Skeletal muscle tissue (tissue), 5 donors: Measurements from ENCODE around the gene STIM1. TPM values are rescaled to one million over a fixed set of nuclear protein-coding genes. Genes with fewer than 3 reads are reported as not detected.
"Not testable (repeated sequence)": the region's sequence is repeated elsewhere in the genome, so short reads cannot be mapped to it uniquely, and the experiment has no call there.

ENCODE experiments used
- H3K27ac ChIP-seq: one replicate; pipeline ENCODE4 v1.7.0; 2013; ENCODE audit warnings: mild to moderate bottlenecking, low read depth, low read length, inconsistent platforms
- H3K27me3 ChIP-seq, 3 donors: one replicate each; pipeline ENCODE4 v1.7.0; 2013; ENCODE audit warnings: low read length in 3 of 3; ENCODE audit not compliant: control insufficient read depth in 3 of 3, insufficient read depth in 3 of 3
- H3K36me3 ChIP-seq, 3 donors: one replicate each; pipeline ENCODE4 v1.7.0; 2013; ENCODE audit warnings: low read length in 3 of 3; ENCODE audit not compliant: control insufficient read depth in 3 of 3, insufficient read depth in 3 of 3
- H3K4me1 ChIP-seq, 3 donors: one replicate each; pipeline ENCODE4 v1.7.0; 2013; ENCODE audit warnings: low read length in 3 of 3, mild to moderate bottlenecking in 3 of 3; ENCODE audit not compliant: control insufficient read depth in 3 of 3, insufficient read depth in 3 of 3
- H3K4me3 ChIP-seq, 3 donors: one replicate each; pipeline ENCODE4 v1.7.0; 2013; ENCODE audit warnings: low read length in 3 of 3
- H3K9ac ChIP-seq, 3 donors: one replicate each; pipeline ENCODE4 v1.7.0; 2013; ENCODE audit warnings: low read length in 3 of 3, mild to moderate bottlenecking in 3 of 3, moderate library complexity in 2 of 3, low read depth in 1 of 3
- H3K9me3 ChIP-seq, 3 donors: one replicate each; pipeline ENCODE4 v1.7.0; 2013; ENCODE audit warnings: low read length in 3 of 3; ENCODE audit not compliant: control insufficient read depth in 3 of 3
- small RNA-seq: library from RNA; depleted of rRNA; stranded (forward); fragments of <200 nt; gene quantifications from one replicate; pipeline ENCODE3, GENCODE V24; 2014
- total RNA-seq: library from RNA; depleted of rRNA; stranded (reverse); fragments of >200 nt; gene quantifications from one replicate; pipeline ENCODE4 v1.2.3, GENCODE V29; 2014
- donor health status: Osteomylitis.

The STIM1 gene
- total RNA-seq, 1 donor from 2014 or later: 54.8 TPM

DNA sequence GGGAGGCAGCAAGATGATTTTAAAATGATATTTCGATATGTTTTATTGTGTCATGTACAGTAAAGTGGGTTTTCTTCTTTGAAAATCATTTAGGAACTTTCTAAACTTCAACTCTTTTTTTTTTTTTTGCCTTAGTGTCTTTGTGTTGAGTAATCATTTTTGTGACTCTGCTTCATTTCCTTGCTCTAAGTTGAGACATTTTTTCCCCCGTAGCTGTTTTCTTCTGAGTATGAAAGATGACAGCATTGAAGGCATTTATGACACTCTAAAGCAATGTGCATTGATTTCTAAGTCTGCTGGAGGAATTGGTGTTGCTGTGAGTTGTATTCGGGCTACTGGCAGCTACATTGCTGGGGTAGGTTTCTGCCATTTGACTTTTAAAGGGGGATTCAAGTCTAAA, 262.6 kb downstream of the STIM1 start:
- Histone ChIP-seq H3K9ac (no peak overlapping the region), H3K4me3 (no peak overlapping the region), H3K36me3 (peaks cover 9 to 45% (median 25%) of the 10 kb centered on the region in 3 donors), H3K27ac (no peak overlapping the region), H3K9me3 (no peaks in the 10 kb centered on the region), H3K27me3 (no peaks in the 10 kb centered on the region), H3K4me1 (no peaks in the 10 kb centered on the region)

DNA sequence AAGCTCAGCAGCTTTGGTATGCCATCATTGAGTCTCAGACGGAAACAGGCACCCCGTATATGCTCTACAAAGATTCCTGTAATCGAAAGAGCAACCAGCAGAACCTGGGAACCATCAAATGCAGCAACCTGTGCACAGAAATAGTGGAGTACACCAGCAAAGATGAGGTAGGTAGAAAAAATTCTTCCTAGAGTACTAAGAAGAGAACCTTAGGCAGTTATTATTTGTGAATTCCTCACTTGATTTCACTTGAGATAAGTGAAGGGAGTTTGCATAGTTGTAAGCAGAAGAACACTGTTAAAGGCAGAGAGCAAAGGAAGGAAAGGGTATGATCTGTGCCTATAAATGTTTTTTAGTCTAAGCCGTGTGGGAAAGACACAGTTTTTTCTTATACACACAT, 267.8 kb downstream of the STIM1 start:
- Histone ChIP-seq H3K4me1 (no peaks in the 10 kb centered on the region), H3K4me3 (no peak overlapping the region), H3K9me3 (no peaks in the 10 kb centered on the region), H3K36me3 (peaks cover 22 to 53% (median 53%) of the 10 kb centered on the region in 3 donors), H3K9ac (no peak overlapping the region), H3K27ac (no peak overlapping the region), H3K27me3 (no peaks in the 10 kb centered on the region)

DNA sequence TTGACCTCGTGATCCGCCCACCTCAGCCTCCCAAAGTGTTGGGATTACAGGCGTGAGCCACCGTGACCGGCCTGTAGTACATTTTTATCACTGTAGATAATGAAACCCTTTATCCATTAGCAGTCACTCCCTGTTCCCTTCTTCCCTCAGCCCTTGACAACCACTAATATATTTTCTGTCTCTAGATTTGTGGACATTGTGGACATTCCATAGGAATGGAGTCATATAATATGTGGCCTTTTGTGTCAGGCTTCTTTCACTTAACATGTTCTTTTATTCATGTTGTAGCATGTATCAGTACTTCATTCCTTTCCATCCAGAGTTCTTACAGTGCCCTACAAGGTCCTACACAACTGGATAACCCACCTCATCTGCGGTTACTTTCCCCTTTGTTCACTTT, 269.7 kb downstream of the STIM1 start:
- Histone ChIP-seq H3K27me3 (no peaks in the 10 kb centered on the region), H3K4me3 (no peak overlapping the region), H3K4me1 (no peaks in the 10 kb centered on the region), H3K9ac (no peak overlapping the region), H3K27ac (no peak overlapping the region), H3K36me3 (peaks cover 22 to 52% (median 49%) of the 10 kb centered on the region in 3 donors), H3K9me3 (no peaks in the 10 kb centered on the region)

DNA sequence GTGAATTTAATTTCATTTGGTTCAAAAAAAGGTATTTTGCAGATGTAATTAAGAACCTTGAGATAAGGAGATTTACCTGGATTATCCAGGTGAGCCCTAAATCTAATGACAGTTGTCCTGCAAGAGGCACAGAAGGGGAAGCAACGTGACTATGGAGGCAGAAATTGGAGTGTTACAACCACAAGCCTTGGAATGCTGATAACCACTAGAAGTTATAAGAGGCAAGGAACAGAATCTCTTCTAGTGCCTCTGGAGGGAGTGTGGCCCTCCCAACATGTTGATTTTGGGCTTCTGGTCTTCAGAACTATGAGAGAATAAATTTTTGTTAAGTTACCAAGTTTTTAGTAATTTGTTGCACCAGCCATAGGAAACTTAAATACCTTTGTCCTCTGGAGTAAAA, 271.9 kb downstream of the STIM1 start:
- Histone ChIP-seq H3K27ac (no peak overlapping the region), H3K27me3 (no peaks in the 10 kb centered on the region), H3K9ac (no peak overlapping the region), H3K4me3 (no peak overlapping the region), H3K9me3 (no peaks in the 10 kb centered on the region), H3K4me1 (no peaks in the 10 kb centered on the region), H3K36me3 (peaks cover 22 to 47% (median 44%) of the 10 kb centered on the region in 3 donors)

DNA sequence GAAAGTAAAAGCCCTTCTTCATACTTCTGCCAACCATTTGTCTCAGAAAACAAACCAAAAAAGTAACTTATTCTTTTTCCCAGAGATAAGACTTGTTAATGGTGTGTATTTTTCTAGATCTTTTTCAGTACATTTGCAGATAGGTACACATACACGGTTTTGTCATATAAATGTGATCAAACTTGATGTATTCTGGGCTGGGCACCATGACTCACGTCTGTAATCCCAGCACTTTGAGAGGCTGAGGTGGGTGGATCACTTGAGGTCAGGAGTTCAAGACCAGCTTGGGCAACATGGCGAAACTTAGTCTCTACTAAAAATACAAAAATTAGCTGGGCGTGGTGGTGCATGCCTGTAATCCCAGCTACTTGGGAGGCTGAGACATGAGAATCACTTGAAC, 274.8 kb downstream of the STIM1 start:
- not testable (repeated sequence) for H3K4me3 ChIP-seq, H3K27ac ChIP-seq, H3K9me3 ChIP-seq, H3K4me1 ChIP-seq, H3K27me3 ChIP-seq, H3K9ac ChIP-seq
- H3K36me3 ChIP-seq: peaks cover 16 to 40% (median 38%) of the 10 kb centered on the region in 3 donors

DNA sequence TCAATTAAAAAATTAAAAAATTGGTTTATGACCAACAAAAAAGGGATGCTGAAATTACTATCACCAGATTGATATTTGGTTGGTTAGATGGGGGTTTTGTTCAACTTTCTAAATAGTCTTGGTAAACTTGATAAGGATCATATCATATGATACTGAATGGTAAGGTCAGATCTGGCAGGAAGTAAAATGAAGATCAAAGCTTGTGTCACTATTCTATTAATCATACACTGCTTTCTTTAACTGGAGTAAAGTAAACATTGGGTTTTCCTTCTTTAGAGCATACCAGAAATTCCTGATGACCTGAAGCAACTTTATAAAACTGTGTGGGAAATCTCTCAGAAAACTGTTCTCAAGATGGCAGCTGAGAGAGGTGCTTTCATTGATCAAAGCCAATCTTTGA, 279.3 kb downstream of the STIM1 start:
- H3K36me3 ChIP-seq: peaks cover 16 to 48% (median 31%) of the 10 kb centered on the region in 3 donors
- H3K27ac ChIP-seq: no peak overlapping the region
- no peak overlapping the region for H3K9ac ChIP-seq
- H3K4me3 ChIP-seq: no peak overlapping the region
- H3K27me3 ChIP-seq: no peaks in the 10 kb centered on the region
- H3K4me1 ChIP-seq: no peaks in the 10 kb centered on the region
- H3K9me3 ChIP-seq: no peaks in the 10 kb centered on the region

DNA sequence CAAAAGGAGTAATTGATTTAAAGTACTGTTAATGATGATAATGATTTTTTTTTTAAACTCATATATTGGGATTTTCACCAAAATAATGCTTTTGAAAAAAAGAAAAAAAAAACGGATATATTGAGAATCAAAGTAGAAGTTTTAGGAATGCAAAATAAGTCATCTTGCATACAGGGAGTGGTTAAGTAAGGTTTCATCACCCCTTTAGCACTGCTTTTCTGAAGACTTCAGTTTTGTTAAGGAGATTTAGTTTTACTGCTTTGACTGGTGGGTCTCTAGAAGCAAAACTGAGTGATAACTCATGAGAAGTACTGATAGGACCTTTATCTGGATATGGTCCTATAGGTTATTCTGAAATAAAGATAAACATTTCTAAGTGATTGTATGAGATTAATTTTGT, 283.0 kb downstream of the STIM1 start:
- Histone ChIP-seq H3K4me3 (no peak overlapping the region), H3K27ac (no peak overlapping the region), H3K27me3 (no peaks in the 10 kb centered on the region), H3K36me3 (peaks cover 17 to 40% (median 29%) of the 10 kb centered on the region in 3 donors), H3K9ac (no peak overlapping the region), H3K9me3 (no peaks in the 10 kb centered on the region), H3K4me1 (no peaks in the 10 kb centered on the region)

DNA sequence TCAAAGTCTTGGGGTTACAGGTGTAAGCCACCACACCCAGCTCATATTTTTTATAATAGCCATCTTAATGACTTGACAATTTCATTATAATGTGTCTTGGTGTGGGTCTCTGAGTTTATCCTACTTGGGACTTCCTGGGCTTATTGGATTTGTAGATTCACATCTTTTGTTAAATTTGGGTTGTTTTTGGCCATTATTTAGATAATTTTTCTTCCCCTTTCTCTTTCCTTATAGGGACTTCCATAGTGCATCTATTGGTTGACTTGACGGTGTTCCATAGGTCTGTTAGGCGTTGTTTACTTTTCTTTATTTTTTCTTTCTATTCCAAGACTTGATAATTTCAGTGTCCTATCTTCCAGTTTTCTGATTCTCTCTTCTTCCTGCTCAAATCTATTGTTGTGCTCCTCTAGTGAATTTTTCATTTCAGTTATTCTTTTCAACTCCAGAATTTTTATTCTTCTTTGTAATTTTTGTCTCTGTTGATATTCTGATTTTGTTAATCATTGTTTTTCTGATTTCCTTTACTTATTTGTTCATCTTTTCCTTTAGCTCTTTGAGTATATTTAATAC, 284.7 kb downstream of the STIM1 start:
- Histone ChIP-seq H3K27ac (no peak overlapping the region), H3K9ac (no peak overlapping the region), H3K4me3 (no peak overlapping the region), H3K9me3 (no peaks in the 10 kb centered on the region), H3K27me3 (no peaks in the 10 kb centered on the region), H3K4me1 (no peaks in the 10 kb centered on the region), H3K36me3 (peaks cover 14 to 28% (median 23%) of the 10 kb centered on the region in 3 donors)

Small RNA genes within 50 kb of the gene (small RNA-seq; reads per million reads assigned to genes)
- gene AC087441.2 (not detected), gene RF00409 (not detected), gene RPS29P20 (not detected)

Other genes starting within 250 kb of the STIM1 start
- gene ART5, start 213.7 kb upstream of the STIM1 start, total RNA-seq: 0.52 TPM
- 2.1 TPM for gene ART1, start 210.5 kb upstream of the STIM1 start, total RNA-seq
- 0.52 TPM for gene CHRNA10, start 184.3 kb upstream of the STIM1 start, total RNA-seq
- gene NUP98, start 58.1 kb upstream of the STIM1 start, total RNA-seq: 75.2 TPM
- gene PGAP2, start 47.1 kb upstream of the STIM1 start, total RNA-seq: 8.9 TPM
- 1.6 TPM for gene RHOG, start 14.7 kb upstream of the STIM1 start, total RNA-seq
- 58.5 TPM for gene RRM1, start 239.1 kb downstream of the STIM1 start, total RNA-seq